ENCODE results near the gene MCUR1. TPM values are rescaled to one million over a fixed set of nuclear protein-coding genes. Genes with fewer than 3 reads are reported as not detected.
"Not testable (repeated sequence)": the region's sequence is repeated elsewhere in the genome, so short reads cannot be mapped to it uniquely, and the experiment has no call there.

The MCUR1 gene
- total RNA-seq, 1 experiment from 2014 or later, result 64.8 TPM

DNA sequence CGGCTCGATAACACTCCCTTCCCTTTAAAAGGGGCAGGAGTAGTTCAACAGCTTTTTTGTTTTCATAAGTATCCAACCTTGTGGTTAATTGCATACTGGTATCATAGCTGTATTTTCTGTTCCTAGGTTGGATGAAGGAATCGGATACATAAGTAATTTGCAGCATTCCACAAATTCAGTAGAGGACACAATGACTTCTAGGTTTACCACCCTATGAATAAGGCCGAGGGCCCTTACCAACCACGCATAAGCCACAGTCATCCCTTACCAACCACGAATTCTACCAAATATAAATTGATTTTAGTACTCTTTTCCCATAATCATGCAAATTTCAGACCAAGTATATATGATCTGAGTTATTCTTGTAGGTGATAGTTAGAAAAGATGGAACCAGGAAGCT, 36.3 kb downstream of the MCUR1 start:
- CTCF ChIA-PET, result no interaction called here
- H3K4me1 Mint-ChIP-seq (ENCODE audit: low read depth, unreplicated experiment), result no peaks in the 10 kb centered on the region
- intact Hi-C loops (cut with micrococcal nuclease; ENCODE audit: unreplicated experiment), result no loop called here

GRCh38 chr6:13776602-13777001, 37.8 kb downstream of the MCUR1 start:
- H3K9me3 Mint-ChIP-seq (ENCODE audit: unreplicated experiment), result no peaks in the 10 kb centered on the region
- CTCF ChIA-PET, result no interaction called here
- intact Hi-C loops (cut with micrococcal nuclease; ENCODE audit: unreplicated experiment), result no loop called here
- no peak for TF ChIP-seq CTCF (IDR thresholded peaks at IDR 0.05; ENCODE audit: insufficient read depth in 1 of 2, low read depth in 1 of 2, low read length in 1 of 2, severe bottlenecking in 1 of 2, unreplicated experiment in 1 of 2)
- no peak overlapping the region for H3K4me3 Mint-ChIP-seq (ENCODE audit: unreplicated experiment)
- no TSS peak for BruUV-seq (replicated peaks)
- H3K9me3 ChIP-seq, result no peaks in the 10 kb centered on the region
- no peaks in the 10 kb centered on the region for H3K36me3 Mint-ChIP-seq (ENCODE audit: insufficient read depth, unreplicated experiment)
- no peak overlapping the region for H3K4me3 ChIP-seq (ENCODE audit: low read depth, low read length)
- no peak overlapping the region for H3K27ac Mint-ChIP-seq (ENCODE audit: unreplicated experiment)
- no peaks in the 10 kb centered on the region for H3K27me3 ChIP-seq (replicated peaks; ENCODE audit: control insufficient read depth, insufficient read depth, low read length)
- no peak for DNase-seq
- no peaks in the 10 kb centered on the region for H3K27me3 Mint-ChIP-seq (ENCODE audit: insufficient read depth, unreplicated experiment)
- no peaks in the 10 kb centered on the region for H3K4me1 ChIP-seq
- no peaks in the 10 kb centered on the region for H3K4me1 Mint-ChIP-seq (ENCODE audit: low read depth, unreplicated experiment)
- POLR2A ChIA-PET, result no interaction called here
- H3K36me3 ChIP-seq (ENCODE audit: control insufficient read depth, insufficient read depth, low read length), result no peaks in the 10 kb centered on the region

More for the DNA sequence above, 36.3 kb downstream of the MCUR1 start:
- no peaks in the 10 kb centered on the region for H3K36me3 ChIP-seq (ENCODE audit: control insufficient read depth, insufficient read depth, low read length)
- no peaks in the 10 kb centered on the region for H3K9me3 ChIP-seq
- no peak for TF ChIP-seq CTCF (IDR thresholded peaks at IDR 0.05; ENCODE audit: insufficient read depth in 1 of 2, low read depth in 1 of 2, low read length in 1 of 2, severe bottlenecking in 1 of 2, unreplicated experiment in 1 of 2)
- no TSS peak for BruUV-seq (replicated peaks)
- H3K4me1 ChIP-seq, result no peaks in the 10 kb centered on the region
- H3K27me3 ChIP-seq (replicated peaks; ENCODE audit: control insufficient read depth, insufficient read depth, low read length), result no peaks in the 10 kb centered on the region
- H3K27me3 Mint-ChIP-seq (ENCODE audit: insufficient read depth, unreplicated experiment), result no peaks in the 10 kb centered on the region
- no peak overlapping the region for H3K4me3 Mint-ChIP-seq (ENCODE audit: unreplicated experiment)
- peaks cover 6% of the 10 kb centered on the region for H3K36me3 Mint-ChIP-seq (ENCODE audit: insufficient read depth, unreplicated experiment)
- no peak for DNase-seq
- no peaks in the 10 kb centered on the region for H3K9me3 Mint-ChIP-seq (ENCODE audit: unreplicated experiment)
- POLR2A ChIA-PET, result no interaction called here
- H3K27ac Mint-ChIP-seq (ENCODE audit: unreplicated experiment), result no peak overlapping the region
- no peak overlapping the region for H3K4me3 ChIP-seq (ENCODE audit: low read depth, low read length)

GRCh38 chr6:13775466-13775865, 38.9 kb downstream of the MCUR1 start:
- H3K4me3 ChIP-seq (ENCODE audit: low read depth, low read length); H3K36me3 ChIP-seq (ENCODE audit: control insufficient read depth, insufficient read depth, low read length); BruUV-seq (replicated peaks); H3K27ac Mint-ChIP-seq (ENCODE audit: unreplicated experiment); H3K27me3 ChIP-seq (replicated peaks; ENCODE audit: control insufficient read depth, insufficient read depth, low read length); H3K9me3 ChIP-seq; POLR2A ChIA-PET; intact Hi-C loops (cut with micrococcal nuclease; ENCODE audit: unreplicated experiment); H3K4me3 Mint-ChIP-seq (ENCODE audit: unreplicated experiment); H3K36me3 Mint-ChIP-seq (ENCODE audit: insufficient read depth, unreplicated experiment); H3K27me3 Mint-ChIP-seq (ENCODE audit: insufficient read depth, unreplicated experiment); H3K9me3 Mint-ChIP-seq (ENCODE audit: unreplicated experiment); DNase-seq; H3K4me1 Mint-ChIP-seq (ENCODE audit: low read depth, unreplicated experiment); H3K4me1 ChIP-seq: not testable (repeated sequence)
- CTCF ChIA-PET, result interaction anchor here (0.7 kb wide), 1 partner anchor 271 kb away, joined by 3 read pairs; no protein-coding TSS in a partner anchor

DNA sequence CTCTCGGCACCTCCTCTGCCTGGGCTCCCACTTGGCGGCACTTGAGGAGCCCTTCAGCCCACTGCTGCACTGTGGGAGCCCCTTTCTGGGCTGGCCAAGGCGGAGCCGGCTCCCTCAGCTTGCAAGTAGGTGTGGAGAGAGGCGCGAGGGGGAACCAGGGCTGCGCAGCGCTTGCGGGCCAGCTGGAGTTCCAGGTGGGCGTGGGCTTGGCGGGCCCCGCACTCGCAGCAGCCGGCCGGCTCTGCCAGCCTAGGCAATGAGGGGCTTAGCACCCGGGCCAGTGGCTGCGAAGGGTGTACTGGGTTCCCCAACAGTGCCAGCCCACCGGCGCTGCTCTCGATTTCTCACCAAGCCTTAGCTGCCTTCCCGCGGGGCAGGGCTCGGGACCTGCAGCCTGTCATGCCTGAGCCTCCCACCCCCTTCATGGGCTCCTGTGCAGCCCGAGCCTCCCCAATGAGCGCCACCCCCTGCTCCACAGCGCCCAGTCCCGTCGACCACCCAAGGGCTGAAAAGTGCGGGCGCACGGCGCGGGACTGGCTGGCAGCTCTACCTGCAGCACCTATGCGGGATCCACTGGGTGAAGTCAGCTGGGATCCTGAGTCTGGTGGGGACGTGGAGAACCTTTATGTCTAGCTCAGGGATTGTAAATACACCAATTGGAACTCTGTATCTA, 41.9 kb downstream of the MCUR1 start:
- H3K27ac Mint-ChIP-seq (ENCODE audit: unreplicated experiment); H3K36me3 Mint-ChIP-seq (ENCODE audit: insufficient read depth, unreplicated experiment); H3K9me3 Mint-ChIP-seq (ENCODE audit: unreplicated experiment); H3K36me3 ChIP-seq (ENCODE audit: control insufficient read depth, insufficient read depth, low read length); intact Hi-C loops (cut with micrococcal nuclease; ENCODE audit: unreplicated experiment); BruUV-seq (replicated peaks); DNase-seq; H3K4me3 Mint-ChIP-seq (ENCODE audit: unreplicated experiment); H3K4me1 ChIP-seq; H3K9me3 ChIP-seq; H3K27me3 Mint-ChIP-seq (ENCODE audit: insufficient read depth, unreplicated experiment); POLR2A ChIA-PET; H3K27me3 ChIP-seq (replicated peaks; ENCODE audit: control insufficient read depth, insufficient read depth, low read length); H3K4me1 Mint-ChIP-seq (ENCODE audit: low read depth, unreplicated experiment); H3K4me3 ChIP-seq (ENCODE audit: low read depth, low read length); CTCF ChIA-PET: not testable (repeated sequence)

All from Caco-2 (cell line).